ENCODE measurements around the gene ATG14. TPM values are rescaled to one million over a fixed set of nuclear protein-coding genes. Genes with fewer than 3 reads are reported as not detected.

ATG14 gene
- total RNA-seq, 2 donors from 2014 or later = 10.6 to 10.9 TPM

DNA sequence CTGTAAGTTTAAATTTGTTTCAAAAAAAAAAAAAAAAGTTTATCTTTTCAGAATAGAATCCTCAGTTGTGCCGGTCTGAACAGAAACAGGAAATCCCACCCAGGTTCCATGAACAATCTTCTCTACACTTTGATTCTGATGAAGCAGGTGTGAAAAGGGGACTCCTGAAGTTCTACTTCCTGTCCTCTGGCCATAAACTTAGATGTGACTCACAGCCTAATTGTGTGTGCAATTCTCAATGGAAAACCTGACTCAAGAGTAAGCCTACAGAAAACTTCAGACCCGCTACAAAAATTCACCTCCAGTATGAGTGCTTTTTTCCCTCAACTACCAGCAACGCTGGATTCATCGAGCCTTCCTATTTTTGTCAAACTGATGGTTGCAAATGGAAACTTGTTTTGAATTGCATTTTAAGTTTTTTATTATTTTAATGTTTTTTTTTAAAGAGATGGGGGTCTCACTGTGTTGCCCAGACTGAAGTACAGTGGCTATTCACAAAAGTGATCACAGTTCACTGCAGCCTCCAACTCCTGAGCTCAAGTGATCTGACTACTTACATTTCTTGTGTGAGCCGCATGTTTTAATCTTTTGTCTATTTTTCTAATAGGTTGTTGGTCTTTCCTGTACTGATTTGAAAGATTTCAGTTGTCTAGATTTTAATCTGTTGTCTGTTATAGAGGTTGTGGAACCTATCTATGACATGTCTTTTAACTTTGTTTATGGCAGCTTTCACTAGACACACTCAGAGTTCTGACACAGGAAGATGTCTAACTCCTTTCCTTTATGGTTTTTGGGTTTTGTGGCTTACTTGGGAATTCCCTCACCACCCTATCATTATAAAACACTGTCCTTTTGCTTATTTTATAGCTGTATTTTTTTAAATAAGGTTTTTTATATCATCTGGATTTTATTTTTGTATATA lies 37.6 kb downstream of the ATG14 start:
- Histone ChIP-seq H3K4me1 (no peaks in the 10 kb centered on the region), H3K27me3 (no peaks in the 10 kb centered on the region), H3K27ac (no peak overlapping the region), H3K9me3 (no peaks in the 10 kb centered on the region), H3K4me3 (no peak overlapping the region), H3K36me3 (replicated peaks in 1 of 2; ENCODE audit: insufficient read depth in 1 of 2, low read depth in 2 of 2) (peaks cover 0 to 9% of the 10 kb centered on the region in 2 donors)
- DNase-seq = no peak
- no peak for ATAC-seq
- intact Hi-C loops (cut with DNase I) = no loop called here
- TF ChIP-seq, protein P1, sequence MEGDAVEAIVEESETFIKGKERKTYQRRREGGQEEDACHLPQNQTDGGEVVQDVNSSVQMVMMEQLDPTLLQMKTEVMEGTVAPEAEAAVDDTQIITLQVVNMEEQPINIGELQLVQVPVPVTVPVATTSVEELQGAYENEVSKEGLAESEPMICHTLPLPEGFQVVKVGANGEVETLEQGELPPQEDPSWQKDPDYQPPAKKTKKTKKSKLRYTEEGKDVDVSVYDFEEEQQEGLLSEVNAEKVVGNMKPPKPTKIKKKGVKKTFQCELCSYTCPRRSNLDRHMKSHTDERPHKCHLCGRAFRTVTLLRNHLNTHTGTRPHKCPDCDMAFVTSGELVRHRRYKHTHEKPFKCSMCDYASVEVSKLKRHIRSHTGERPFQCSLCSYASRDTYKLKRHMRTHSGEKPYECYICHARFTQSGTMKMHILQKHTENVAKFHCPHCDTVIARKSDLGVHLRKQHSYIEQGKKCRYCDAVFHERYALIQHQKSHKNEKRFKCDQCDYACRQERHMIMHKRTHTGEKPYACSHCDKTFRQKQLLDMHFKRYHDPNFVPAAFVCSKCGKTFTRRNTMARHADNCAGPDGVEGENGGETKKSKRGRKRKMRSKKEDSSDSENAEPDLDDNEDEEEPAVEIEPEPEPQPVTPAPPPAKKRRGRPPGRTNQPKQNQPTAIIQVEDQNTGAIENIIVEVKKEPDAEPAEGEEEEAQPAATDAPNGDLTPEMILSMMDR (IDR thresholded peaks at IDR 0.05) = no peak
- no peak for TF ChIP-seq POLR2A (IDR thresholded peaks at IDR 0.05)
- WGBS, 2 donors = 75 to 95% methylated on average over 5 of the region's 5 CpGs

DNA sequence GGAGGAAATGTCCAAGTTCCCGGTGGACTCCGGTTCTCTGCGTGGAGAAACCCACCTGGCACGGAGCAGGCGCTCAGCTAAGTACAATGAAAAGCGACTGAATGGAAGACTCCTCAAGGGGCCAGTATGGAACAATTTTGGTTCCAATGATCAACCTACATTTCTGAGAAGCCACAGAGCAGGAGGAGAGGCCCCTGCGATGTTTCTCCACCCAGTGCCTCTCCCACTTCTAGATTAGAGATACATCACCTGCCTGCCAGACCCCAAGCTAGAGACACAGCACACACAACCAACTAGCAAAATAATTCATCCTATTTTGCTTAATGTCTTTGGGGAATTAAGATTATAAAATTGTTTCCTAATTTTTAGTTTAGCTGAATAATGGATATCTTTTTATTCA lies 38.8 kb downstream of the ATG14 start:
- no peaks in the 10 kb centered on the region for H3K4me1 ChIP-seq
- no peak overlapping the region for H3K27ac ChIP-seq
- no peak for DNase-seq
- 99 to 100% methylated on average over 7 of the region's 7 CpGs for WGBS, 2 donors
- H3K4me3 ChIP-seq = no peak overlapping the region
- intact Hi-C loops (cut with DNase I) = no loop called here
- no peak for TF ChIP-seq POLR2A (IDR thresholded peaks at IDR 0.05)
- H3K36me3 ChIP-seq (replicated peaks in 1 of 2; ENCODE audit: insufficient read depth in 1 of 2, low read depth in 2 of 2) = peaks cover 0 to 7% of the 10 kb centered on the region in 2 donors
- H3K27me3 ChIP-seq = no peaks in the 10 kb centered on the region
- H3K9me3 ChIP-seq = no peaks in the 10 kb centered on the region
- ATAC-seq = no peak

DNA sequence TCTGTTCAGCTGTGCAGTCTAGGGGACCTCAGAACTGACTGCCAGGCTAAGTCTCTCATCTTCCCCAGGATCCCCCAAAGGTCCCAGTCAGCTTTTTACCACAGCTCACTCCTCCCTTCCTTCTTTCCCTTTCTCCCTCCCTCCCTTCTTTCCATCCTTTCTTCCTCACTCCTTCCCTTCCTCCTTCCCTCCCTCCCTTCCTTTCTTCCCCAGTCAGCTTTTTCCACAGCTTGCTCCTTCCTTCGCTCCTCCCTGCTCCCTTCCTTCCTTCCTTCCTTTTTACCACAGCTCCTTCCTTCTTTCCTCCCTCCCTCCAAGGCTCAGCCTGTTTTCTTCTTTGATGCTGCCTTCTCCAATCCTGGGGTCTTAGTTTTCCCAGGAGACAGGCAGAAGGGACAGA lies 39.2 kb downstream of the ATG14 start:
- no peaks in the 10 kb centered on the region for H3K4me1 ChIP-seq
- 94 to 100% methylated on average over 1 of the region's 1 CpG for WGBS, 2 donors
- no peak for ATAC-seq
- H3K4me3 ChIP-seq = no peak overlapping the region
- no peak overlapping the region for H3K27ac ChIP-seq
- no peaks in the 10 kb centered on the region for H3K27me3 ChIP-seq
- TF ChIP-seq, protein P1 (IDR thresholded peaks at IDR 0.05) = no peak
- TF ChIP-seq POLR2A (IDR thresholded peaks at IDR 0.05) = no peak
- intact Hi-C loops (cut with DNase I) = no loop called here
- H3K9me3 ChIP-seq = no peaks in the 10 kb centered on the region
- no peak for DNase-seq
- peaks cover 0 to 7% of the 10 kb centered on the region in 2 donors for H3K36me3 ChIP-seq (replicated peaks in 1 of 2; ENCODE audit: insufficient read depth in 1 of 2, low read depth in 2 of 2)

DNA sequence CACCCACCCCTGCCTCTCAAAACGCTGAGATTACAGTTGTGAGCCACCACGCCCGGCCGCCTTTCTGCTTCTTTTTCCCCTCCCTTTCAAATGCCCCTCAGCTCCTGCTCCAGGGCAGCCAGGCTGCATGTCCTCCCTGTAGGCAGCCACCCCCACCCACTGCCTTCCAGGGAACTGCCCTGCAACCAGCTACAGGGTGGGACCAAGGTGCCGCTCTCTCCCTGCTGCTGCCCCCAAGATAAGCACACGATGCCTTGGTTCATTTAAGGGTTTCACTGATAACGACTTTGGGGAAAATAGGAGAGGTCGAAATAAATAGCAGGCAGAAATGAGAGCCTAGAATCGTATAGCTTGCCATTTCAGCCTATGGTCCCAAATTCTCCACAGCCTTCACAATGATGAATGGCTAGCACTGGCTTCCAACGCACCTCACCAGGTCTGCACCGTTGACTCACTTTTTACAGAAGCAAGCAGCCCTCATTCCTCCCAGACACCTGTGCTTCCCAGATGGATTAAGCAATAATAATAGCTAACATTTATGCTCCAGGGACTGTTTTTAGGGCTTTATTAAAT lies 40.7 kb downstream of the ATG14 start:
- H3K4me3 ChIP-seq = no peak overlapping the region
- DNase-seq (no peak), ATAC-seq (no peak)
- H3K27me3 ChIP-seq = no peaks in the 10 kb centered on the region
- 82 to 88% methylated on average over 11 of the region's 11 CpGs for WGBS, 2 donors
- intact Hi-C loops (cut with DNase I) = no loop called here
- no peak overlapping the region for H3K27ac ChIP-seq
- no peaks in the 10 kb centered on the region for H3K9me3 ChIP-seq
- H3K4me1 ChIP-seq = no peaks in the 10 kb centered on the region
- TF ChIP-seq, protein P1 (IDR thresholded peaks at IDR 0.05) = no peak
- no peak for TF ChIP-seq POLR2A (IDR thresholded peaks at IDR 0.05)
- H3K36me3 ChIP-seq (replicated peaks in 1 of 2; ENCODE audit: insufficient read depth in 1 of 2, low read depth in 2 of 2) = peaks cover 0 to 2% of the 10 kb centered on the region in 2 donors

DNA sequence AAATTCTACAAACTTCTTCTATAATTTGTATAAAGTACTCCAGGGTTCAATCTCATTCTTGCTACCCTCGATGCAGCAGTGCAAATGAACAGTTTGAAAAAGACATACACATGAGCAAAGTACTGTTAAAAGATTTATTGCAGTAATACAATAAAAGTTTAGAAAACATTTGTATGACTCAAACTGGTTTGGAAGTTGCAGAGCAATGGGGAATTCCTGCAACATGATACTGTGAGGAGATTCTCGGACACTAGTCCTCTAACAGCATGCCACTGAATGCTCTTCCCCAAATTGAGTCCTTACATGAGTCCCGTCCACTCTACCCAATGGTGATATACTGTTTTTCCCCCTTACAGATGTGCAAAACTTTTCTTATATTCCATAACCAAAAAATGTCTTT lies 45.4 kb downstream of the ATG14 start:
- Histone ChIP-seq H3K27me3 (no peaks in the 10 kb centered on the region), H3K36me3 (replicated peaks in 1 of 2; ENCODE audit: insufficient read depth in 1 of 2, low read depth in 2 of 2) (no peaks in the 10 kb centered on the region), H3K27ac (no peak overlapping the region), H3K9me3 (no peaks in the 10 kb centered on the region), H3K4me3 (no peak overlapping the region), H3K4me1 (no peaks in the 10 kb centered on the region)
- TF ChIP-seq, protein P1 (IDR thresholded peaks at IDR 0.05) = no peak
- no peak for TF ChIP-seq POLR2A (IDR thresholded peaks at IDR 0.05)
- no peak for DNase-seq
- 82 to 85% methylated on average over 3 of the region's 3 CpGs for WGBS, 2 donors
- ATAC-seq = no peak
- intact Hi-C loops (cut with DNase I) = no loop called here
